IPS DF 6.9 (cell line): Measurements from ENCODE around the gene RPS2.

Experiments
- DNase-seq: peaks from one replicate; pipeline ENCODE4 v3.0.0-alpha.2; 2013; ENCODE audit warnings: low read depth, low spot score
- H3K27ac ChIP-seq: one replicate; pipeline ENCODE4 v1.5.1; 2013; ENCODE audit warnings: low read length, control low read depth
- H3K27me3 ChIP-seq: 2 replicates; pipeline ENCODE4 v1.6.1; 2013; ENCODE audit warnings: mild to moderate bottlenecking, low read length; ENCODE audit not compliant: control insufficient read depth, insufficient read depth
- H3K36me3 ChIP-seq: 2 replicates; pipeline ENCODE4 v1.6.1; 2013; ENCODE audit warnings: low read length; ENCODE audit not compliant: control insufficient read depth, insufficient read depth
- H3K4me1 ChIP-seq: 2 replicates; pipeline ENCODE4 v1.6.1; 2013; ENCODE audit warnings: low read length; ENCODE audit not compliant: control insufficient read depth, insufficient read depth
- H3K4me3 ChIP-seq: 2 replicates; pipeline ENCODE4 v1.5.1; 2013; ENCODE audit warnings: mild to moderate bottlenecking, low read length
- H3K9me3 ChIP-seq: 2 replicates; pipeline ENCODE4 v1.6.1; 2013; ENCODE audit warnings: low read length, inconsistent platforms; ENCODE audit not compliant: control insufficient read depth, insufficient read depth
- WGBS: extraction: QIAGEN DNeasy Blood & Tissue Kit; methylation state at CpG from one replicate; pipeline ENCODE4 v1.1.7; 2013; ENCODE audit warnings: mixed read lengths, missing lambda C conversion rate; ENCODE audit not compliant: insufficient read length, insufficient coverage; 5-methylcytosine and 5-hydroxymethylcytosine counted together

The RPS2 gene

DNA sequence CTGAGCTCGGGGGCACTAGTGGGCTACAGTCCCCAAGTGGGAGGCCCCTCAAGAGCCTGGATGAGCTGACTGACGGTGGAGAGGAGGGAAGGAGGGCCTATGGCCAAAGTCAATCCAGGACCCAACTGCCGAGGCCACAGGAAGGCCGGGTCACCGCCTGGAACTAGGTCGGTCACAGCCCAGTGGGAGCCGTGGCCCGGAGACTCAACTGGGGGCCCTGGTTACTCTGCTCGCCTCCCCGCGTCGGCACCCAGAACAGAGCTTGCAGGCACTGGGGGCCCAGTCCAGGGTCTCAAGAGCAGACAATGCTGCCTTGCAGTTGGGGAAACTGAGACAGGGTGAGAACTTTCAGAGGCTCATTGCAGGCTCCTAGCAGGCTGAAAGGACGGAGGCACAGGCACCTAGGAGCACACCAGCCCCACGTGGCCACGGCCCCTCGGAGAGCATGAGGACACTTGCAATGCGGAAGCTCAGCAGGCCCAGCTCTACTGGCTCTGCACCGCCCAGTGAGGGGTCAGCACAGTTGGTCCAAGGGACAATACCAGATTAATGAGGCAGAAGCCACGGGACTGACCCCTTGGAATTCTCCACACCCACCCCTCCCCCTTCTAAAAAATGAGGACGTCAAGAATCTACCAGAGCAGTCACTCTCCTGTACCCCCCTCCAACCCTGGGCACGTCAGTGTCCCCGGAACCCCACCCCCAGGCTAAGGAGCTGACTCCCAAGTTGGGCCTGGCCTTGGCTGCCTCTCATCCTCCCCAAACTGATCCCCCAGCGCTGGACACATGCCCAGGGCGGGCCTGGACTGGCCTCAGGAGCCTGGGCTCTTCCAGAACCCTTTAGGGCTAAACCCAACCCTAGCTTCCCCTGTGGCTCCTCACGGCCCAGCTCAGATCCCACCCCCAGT, 48.6 kb downstream of the RPS2 start:
- peaks cover 38% of the 10 kb centered on the region for H3K27me3 ChIP-seq

GRCh38 chr16:1914988-1915387, 49.6 kb downstream of the RPS2 start:
- H3K9me3 ChIP-seq = no peaks in the 10 kb centered on the region
- peaks cover 30% of the 10 kb centered on the region for H3K27me3 ChIP-seq
- no peak overlapping the region for H3K4me3 ChIP-seq
- no peak overlapping the region for H3K27ac ChIP-seq
- DNase-seq = no peak
- no peaks in the 10 kb centered on the region for H3K36me3 ChIP-seq
- peaks cover 11% of the 10 kb centered on the region for H3K4me1 ChIP-seq
- no CpG with 5 or more reads among the region's 8 CpGs for WGBS

More for the DNA sequence above, 48.6 kb downstream of the RPS2 start:
- H3K4me1 ChIP-seq = peaks cover 14% of the 10 kb centered on the region
- H3K27ac ChIP-seq = no peak overlapping the region
- no peak overlapping the region for H3K4me3 ChIP-seq
- H3K36me3 ChIP-seq = no peaks in the 10 kb centered on the region
- no peak for DNase-seq
- WGBS = no CpG with 5 or more reads among the region's 25 CpGs
- no peaks in the 10 kb centered on the region for H3K9me3 ChIP-seq

- Histone ChIP-seq H3K4me1 (peaks cover 11% of the 10 kb centered on the region), H3K9me3 (no peaks in the 10 kb centered on the region), H3K4me3 (no peak overlapping the region), H3K36me3 (no peaks in the 10 kb centered on the region), H3K27ac (no peak overlapping the region), H3K27me3 (peaks cover 21% of the 10 kb centered on the region)
- WGBS = no CpG with 5 or more reads among the region's 15 CpGs
- DNase-seq = no peak
These were observed 50.5 kb downstream of the RPS2 start for GRCh38 chr16:1914084-1914608.

GRCh38 chr16:1913327-1914083, 51.1 kb downstream of the RPS2 start:
- no CpG with 5 or more reads among the region's 21 CpGs for WGBS
- Histone ChIP-seq H3K36me3 (no peaks in the 10 kb centered on the region), H3K9me3 (no peaks in the 10 kb centered on the region), H3K27me3 (peaks cover 15% of the 10 kb centered on the region), H3K4me1 (peaks cover 11% of the 10 kb centered on the region), H3K4me3 (no peak overlapping the region), H3K27ac (no peak overlapping the region)
- DNase-seq = no peak

DNA sequence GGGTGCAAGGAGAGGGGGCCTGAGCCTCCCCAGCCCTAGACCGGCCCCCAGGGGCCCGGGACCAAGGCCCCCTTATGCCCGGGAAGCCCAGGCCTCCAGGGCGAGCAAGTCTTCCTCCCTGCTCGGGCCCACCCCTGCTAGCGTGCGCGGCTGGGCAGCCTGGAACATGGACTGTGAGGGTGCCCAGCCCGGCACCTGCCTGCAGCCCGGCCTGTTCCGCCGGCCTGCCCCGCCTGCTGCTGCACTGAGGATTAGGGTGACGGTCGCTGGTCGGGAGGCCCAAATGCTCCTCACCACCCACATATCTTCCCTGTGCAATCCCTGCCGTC, 52.4 kb downstream of the RPS2 start:
- no CpG with 5 or more reads among the region's 17 CpGs for WGBS
- H3K4me3 ChIP-seq = no peak overlapping the region
- no peak for DNase-seq
- H3K27me3 ChIP-seq = peaks cover 7% of the 10 kb centered on the region
- peaks cover 10% of the 10 kb centered on the region for H3K4me1 ChIP-seq
- H3K36me3 ChIP-seq = no peaks in the 10 kb centered on the region
- H3K27ac ChIP-seq = no peak overlapping the region
- no peaks in the 10 kb centered on the region for H3K9me3 ChIP-seq
